Fibroblast of pulmonary artery (primary cell): ENCODE data around the gene AP1M1.
A peak's percentile ranks its signal among the peaks of the same experiment; 100 is the strongest.
"Not testable (repeated sequence)": the region's sequence is repeated elsewhere in the genome, so short reads cannot be mapped to it uniquely, and the experiment has no call there.

ENCODE experiments used
- DNase-seq: peaks from one replicate; pipeline ENCODE4 v3.0.0-alpha.2; 2010; ENCODE audit warnings: low read depth
- H3K4me3 ChIP-seq: replicated peaks from 2 replicates; pipeline ENCODE4 v1.5.1; 2011; ENCODE audit warnings: low read depth, mild to moderate bottlenecking, control low read depth, low read length, moderate library complexity
- TF ChIP-seq, protein P1 (sequence below): IDR thresholded peaks from 2 replicates; pipeline ENCODE4 v1.5.1; 2011; ENCODE audit warnings: mild to moderate bottlenecking, control low read depth, low read length, inconsistent platforms; ENCODE audit errors: missing control alignments

AP1M1 gene

DNA sequence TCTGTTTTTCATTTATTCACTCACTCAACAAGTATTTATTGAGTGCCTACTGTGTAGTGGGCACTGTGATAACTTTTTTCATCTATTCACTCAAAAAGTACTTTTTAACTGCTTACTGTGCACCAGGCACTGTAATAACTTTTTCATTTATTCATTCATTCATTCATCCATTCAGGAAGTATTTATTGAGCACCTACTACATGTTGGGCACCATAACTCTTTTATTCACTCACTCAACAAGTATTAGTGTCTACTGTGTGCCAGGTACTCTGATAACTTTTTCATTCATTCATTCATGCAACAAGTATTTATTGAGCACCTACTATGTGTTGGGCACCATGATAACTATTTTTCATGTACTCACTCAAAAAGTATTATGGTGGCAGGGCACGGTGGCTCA, 31.3 kb upstream of the AP1M1 start:
- no peak overlapping the region for H3K4me3 ChIP-seq
- TF ChIP-seq, protein P1, sequence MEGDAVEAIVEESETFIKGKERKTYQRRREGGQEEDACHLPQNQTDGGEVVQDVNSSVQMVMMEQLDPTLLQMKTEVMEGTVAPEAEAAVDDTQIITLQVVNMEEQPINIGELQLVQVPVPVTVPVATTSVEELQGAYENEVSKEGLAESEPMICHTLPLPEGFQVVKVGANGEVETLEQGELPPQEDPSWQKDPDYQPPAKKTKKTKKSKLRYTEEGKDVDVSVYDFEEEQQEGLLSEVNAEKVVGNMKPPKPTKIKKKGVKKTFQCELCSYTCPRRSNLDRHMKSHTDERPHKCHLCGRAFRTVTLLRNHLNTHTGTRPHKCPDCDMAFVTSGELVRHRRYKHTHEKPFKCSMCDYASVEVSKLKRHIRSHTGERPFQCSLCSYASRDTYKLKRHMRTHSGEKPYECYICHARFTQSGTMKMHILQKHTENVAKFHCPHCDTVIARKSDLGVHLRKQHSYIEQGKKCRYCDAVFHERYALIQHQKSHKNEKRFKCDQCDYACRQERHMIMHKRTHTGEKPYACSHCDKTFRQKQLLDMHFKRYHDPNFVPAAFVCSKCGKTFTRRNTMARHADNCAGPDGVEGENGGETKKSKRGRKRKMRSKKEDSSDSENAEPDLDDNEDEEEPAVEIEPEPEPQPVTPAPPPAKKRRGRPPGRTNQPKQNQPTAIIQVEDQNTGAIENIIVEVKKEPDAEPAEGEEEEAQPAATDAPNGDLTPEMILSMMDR = no peak
- no peak for DNase-seq

GRCh38 chr19:16167055-16167454, 30.7 kb upstream of the AP1M1 start:
- no peak overlapping the region for H3K4me3 ChIP-seq
- TF ChIP-seq, protein P1 = no peak
- no peak for DNase-seq

DNA sequence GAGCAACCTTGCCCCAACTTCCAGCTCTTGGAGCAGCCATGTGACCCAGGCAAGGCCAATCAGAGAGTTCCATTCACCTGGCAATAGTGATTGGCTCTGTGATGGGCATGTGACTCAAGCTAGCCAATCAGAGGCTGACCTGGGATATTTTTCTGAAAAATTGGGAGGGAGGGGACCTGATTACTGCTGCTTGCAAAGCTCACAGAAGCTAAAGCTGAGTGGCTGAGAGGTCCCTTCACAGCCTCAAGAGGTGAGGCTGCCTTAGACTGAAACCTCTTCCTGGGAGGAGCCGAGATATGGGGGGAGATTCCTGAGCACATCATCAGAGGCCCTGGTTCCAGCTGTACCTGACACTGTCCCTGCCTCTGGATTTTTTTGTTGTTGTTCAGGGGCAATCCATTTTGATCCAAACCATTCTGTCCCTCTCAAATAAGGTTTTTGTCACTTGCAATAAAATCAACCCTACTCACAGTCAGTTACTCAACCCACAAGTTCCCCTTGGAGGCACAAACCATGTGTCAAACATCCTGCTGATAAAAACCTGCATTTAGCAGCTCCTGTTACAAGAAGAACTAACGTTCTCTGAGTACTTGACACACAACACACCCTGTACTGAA, 29.1 kb upstream of the AP1M1 start:
- peak; percentile 61 for DNase-seq
- H3K4me3 ChIP-seq = no peak overlapping the region
- TF ChIP-seq, protein P1 = no peak

DNA sequence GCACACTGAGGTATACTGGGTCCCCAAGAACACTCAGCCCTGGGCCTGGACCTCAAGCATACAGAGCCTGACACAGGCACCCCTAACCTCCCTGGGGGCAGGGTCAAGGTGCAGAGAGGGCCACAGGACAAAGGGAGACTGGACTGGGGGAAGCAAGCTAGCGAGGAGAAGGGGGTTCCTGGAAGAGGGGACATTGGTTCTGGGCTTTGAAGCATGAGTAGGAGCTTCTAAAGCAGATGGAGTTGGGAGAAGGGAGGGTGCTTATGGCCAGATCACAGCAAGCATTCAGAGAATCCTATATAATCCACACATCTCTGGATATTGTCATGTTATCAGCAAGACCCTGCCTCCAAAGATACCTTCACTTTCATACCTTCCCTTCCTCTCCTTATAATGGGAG, 27.6 kb upstream of the AP1M1 start:
- TF ChIP-seq, protein P1 = no peak
- H3K4me3 ChIP-seq = no peak overlapping the region
- no peak for DNase-seq

DNA sequence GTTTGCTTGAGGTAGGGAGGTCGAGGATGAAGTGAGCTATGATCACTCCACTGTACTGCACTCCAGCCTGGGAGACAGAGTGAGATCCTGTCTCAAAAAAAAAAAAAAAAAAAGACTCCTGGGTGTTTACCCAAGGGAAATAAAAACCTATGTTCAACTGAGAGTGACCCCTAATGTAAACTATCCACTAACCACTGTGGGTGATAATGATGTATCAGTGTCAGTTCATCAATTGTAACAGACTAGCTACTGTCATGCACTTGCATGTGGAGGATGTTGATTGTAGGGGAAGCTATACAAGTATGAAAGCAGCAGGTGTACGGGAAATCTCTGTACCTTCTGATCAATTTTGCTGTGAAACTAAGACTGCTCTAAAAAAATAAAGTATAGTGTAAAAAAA, 21.8 kb upstream of the AP1M1 start:
- DNase-seq = no peak
- TF ChIP-seq, protein P1 = no peak
- no peak overlapping the region for H3K4me3 ChIP-seq

GRCh38 chr19:16178866-16179265, 18.8 kb upstream of the AP1M1 start:
- not testable (repeated sequence) for H3K4me3 ChIP-seq, DNase-seq

DNA sequence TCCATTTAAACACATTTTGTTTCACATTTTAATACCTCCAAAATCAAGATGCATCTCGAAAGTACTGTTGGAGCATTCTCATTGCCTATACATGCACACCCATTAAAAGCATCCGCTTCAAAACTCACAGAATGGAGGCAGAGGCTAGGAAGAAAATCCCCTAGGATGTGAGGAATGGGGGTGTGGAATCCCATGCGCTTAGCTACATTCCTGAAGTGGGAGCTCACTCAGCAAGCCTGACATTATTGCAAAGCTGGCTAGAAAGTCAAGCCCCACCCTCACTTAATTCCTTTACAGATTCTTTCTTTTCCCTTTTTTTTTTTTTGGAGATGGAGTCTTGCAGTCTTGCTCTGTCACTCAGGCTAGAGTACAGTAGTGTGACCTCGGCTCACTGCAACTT, 17.1 kb upstream of the AP1M1 start:
- TF ChIP-seq, protein P1 = no peak
- H3K4me3 ChIP-seq = no peak overlapping the region
- peak; percentile 60 for DNase-seq
